ENCODE measurements around the gene LCT. TPM values are rescaled to one million over a fixed set of nuclear protein-coding genes. Genes with fewer than 3 reads are reported as not detected.
A peak's percentile ranks its signal among the peaks of the same experiment; 100 is the strongest.

LCT gene
- polyA plus RNA-seq, 2 of the 4 experiments (the other 2 are of a cell fraction), result 0.04 TPM

GRCh38 chr2:135800513-135801460 lies 36.2 kb downstream of the LCT start:
- Histone ChIP-seq H3K4me1 (no peaks in the 10 kb centered on the region), H3K4me2 (no peak overlapping the region), H3K4me3 (no peak overlapping the region), H3K9me3 (peaks cover 20% of the 10 kb centered on the region), H3K27ac (no peak overlapping the region)
- no peak for TF ChIP-seq FOSL2 (IDR thresholded peaks at IDR 0.05)
- no peak for TF ChIP-seq FOSL2 (CRISPR knock-in tag; IDR thresholded peaks at IDR 0.05)
- no peak for TF ChIP-seq EHMT2 (IDR thresholded peaks at IDR 0.05; ENCODE audit: low read depth)
- TF ChIP-seq TP53 (CRISPR knock-in tag; IDR thresholded peaks at IDR 0.05), result no peak
- TF ChIP-seq CHD4 (IDR thresholded peaks at IDR 0.05; ENCODE audit: borderline replicate concordance), result no peak
- TF ChIP-seq JUN (IDR thresholded peaks at IDR 0.05), result no peak
- no peak for TF ChIP-seq CHD2 (IDR thresholded peaks at IDR 0.05; ENCODE audit: low read length, partially characterized antibody)
- no peak for TF ChIP-seq PBX3 (IDR thresholded peaks at IDR 0.05)
- no peak for TF ChIP-seq HES2 (IDR thresholded peaks at IDR 0.05)
- TF ChIP-seq MYC (IDR thresholded peaks at IDR 0.05; ENCODE audit: borderline replicate concordance, low read length), result no peak
- TF ChIP-seq EHF (CRISPR knock-in tag; IDR thresholded peaks at IDR 0.05), result no peak
- no peak for TF ChIP-seq ZC3H11A (IDR thresholded peaks at IDR 0.05)
- TF ChIP-seq ESRRA (IDR thresholded peaks at IDR 0.05; ENCODE audit: borderline replicate concordance, low read length), result no peak
- no peak for TF ChIP-seq NPAS2 (CRISPR knock-in tag; IDR thresholded peaks at IDR 0.05; ENCODE audit: borderline replicate concordance)
- no peak for TF ChIP-seq RCOR1 (IDR thresholded peaks at IDR 0.05; ENCODE audit: low read depth, low read length)
- no peak for TF ChIP-seq BCL3 (IDR thresholded peaks at IDR 0.05)
- 67% methylated on average over 9 of the region's 9 CpGs for WGBS (ENCODE audit: missing lambda C conversion rate)
- ATAC-seq, result no peak
- FAIRE-seq, result no peak
- no peak for DNase-seq (ENCODE audit: low read depth in 1 of 2, low spot score in 1 of 2)
- ChIA-PET CTCF (interaction anchor here (0.6 to 2.2 kb wide), 3 partner anchors 12 to 897 kb away, joined by 3 to 6 read pairs (median 4); no protein-coding TSS in a partner anchor), POLR2A (no interaction called here)

- H3K4me3 ChIP-seq, result no peak overlapping the region
- no peak overlapping the region for H3K27ac ChIP-seq
- no peak overlapping the region for H3K4me2 ChIP-seq
- H3K9me3 ChIP-seq, result peaks cover 20% of the 10 kb centered on the region
- H3K4me1 ChIP-seq, result no peaks in the 10 kb centered on the region
- POLR2A ChIA-PET, result no interaction called here
- WGBS (ENCODE audit: missing lambda C conversion rate), result 7% methylated on average over 2 of the region's 2 CpGs
- FAIRE-seq, result no peak
- TF ChIP-seq BHLHE40 (IDR thresholded peaks at IDR 0.05; ENCODE audit: low read depth, low read length) (no peak), ESRRA (IDR thresholded peaks at IDR 0.05; ENCODE audit: borderline replicate concordance, low read length) (no peak), EHMT2 (IDR thresholded peaks at IDR 0.05; ENCODE audit: low read depth) (no peak), CBX8 (IDR thresholded peaks at IDR 0.05) (no peak), HOXB5 (CRISPR knock-in tag; IDR thresholded peaks at IDR 0.05) (no peak), KDM1A (IDR thresholded peaks at IDR 0.05; ENCODE audit: low read depth) (no peak), PBX3 (IDR thresholded peaks at IDR 0.05) (no peak), JUNB (IDR thresholded peaks at IDR 0.05) (no peak), CHD4 (IDR thresholded peaks at IDR 0.05; ENCODE audit: borderline replicate concordance) (no peak), TP53 (CRISPR knock-in tag; IDR thresholded peaks at IDR 0.05) (no peak), PHF8 (IDR thresholded peaks at IDR 0.05; ENCODE audit: borderline replicate concordance, low read depth) (no peak), FOSB (CRISPR knock-in tag; IDR thresholded peaks at IDR 0.05) (no peak), TFCP2L1 (CRISPR knock-in tag; IDR thresholded peaks at IDR 0.05) (no peak), ZNF302 (CRISPR knock-in tag; IDR thresholded peaks at IDR 0.05) (no peak), NR3C1 (IDR thresholded peaks at IDR 0.05) (no peak), RAD21 (conservative IDR thresholded peaks at IDR 0.05 in 1 of 2, IDR thresholded peaks at IDR 0.05 in 1 of 2) (no peak), CBX2 (IDR thresholded peaks at IDR 0.05; ENCODE audit: borderline replicate concordance, low read depth) (no peak), MAFK (IDR thresholded peaks at IDR 0.05; ENCODE audit: partially characterized antibody) (no peak), POLR2AphosphoS2 (conservative IDR thresholded peaks at IDR 0.05; ENCODE audit: low read length) (no peak)
- ATAC-seq, result no peak
- CTCF ChIA-PET, result interaction anchor here (0.6 to 4.3 kb wide), 4 partner anchors 14 to 896 kb away, joined by 3 to 29 read pairs (median 4); no protein-coding TSS in a partner anchor
- DNase-seq (ENCODE audit: low read depth in 1 of 2, low spot score in 1 of 2), result peak in 1 of 2 experiments; percentile 11
Measured at GRCh38 chr2:135799738-135800137, 37.2 kb downstream of the LCT start.
